Sciatic nerve (tissue), 2 donors: ENCODE measurements around the gene PDIA6. TPM values are rescaled to one million over a fixed set of nuclear protein-coding genes. Genes with fewer than 3 reads are reported as not detected.
"Not testable (repeated sequence)": the region's sequence is repeated elsewhere in the genome, so short reads cannot be mapped to it uniquely, and the experiment has no call there.

Source experiments
- ATAC-seq: fragments of 200-7000 bp; cut with Tn5 transposase; one replicate; pipeline ENCODE4 v1.9.1; 2020; ENCODE audit warnings: mild to moderate bottlenecking, moderate library complexity
- DNase-seq: peaks from one replicate; pipeline ENCODE4 v3.0.0-alpha.2; 2020; ENCODE audit warnings: low spot score
- intact Hi-C: fragments of 100-400 bp; cut with DNase I; formaldehyde crosslinking; loops from one replicate; pipeline ENCODE4 v1.14.2; 2022
- total RNA-seq: library from RNA; stranded (reverse); fragmentation: NEBNext Ultra II Directional; extraction: Animal tissue kit (Norgen Biotek cat#: 25700); gene quantifications from one replicate; pipeline ENCODE4 v1.2.1, GENCODE V29; 2021
- donor health status: DM: no; HTN: no; CAD: no.
- donor health status: DM: no; HTN: no; CAD: no.

PDIA6 gene
- total RNA-seq, 1 donor from 2014 or later = 95.4 TPM

GRCh38 chr2:10817413-10817812, 4.8 kb upstream of the PDIA6 start:
- ATAC-seq = no peak
- DNase-seq = no peak
- intact Hi-C loops = no loop called here

- intact Hi-C loops = no loop called here
- ATAC-seq (no peak), DNase-seq (no peak)
These were observed 2.2 kb upstream of the PDIA6 start for GRCh38 chr2:10814571-10815331.

- ATAC-seq = no peak
- intact Hi-C loops = no loop called here
- no peak for DNase-seq
These were observed 1.6 kb upstream of the PDIA6 start for GRCh38 chr2:10814142-10814541.

GRCh38 chr2:10813163-10814138, 866 bp upstream of the PDIA6 start:
- ATAC-seq, intact Hi-C loops, DNase-seq: not testable (repeated sequence)

GRCh38 chr2:10811517-10811916, 1.1 kb downstream of the PDIA6 start:
- ATAC-seq (no peak), DNase-seq (no peak)
- intact Hi-C loops = no loop called here

- ATAC-seq = no peak
- no peak for DNase-seq
- intact Hi-C loops = no loop called here
These were observed 2.1 kb downstream of the PDIA6 start for GRCh38 chr2:10810202-10811161.

- DNase-seq (no peak), ATAC-seq (no peak)
- intact Hi-C loops = no loop called here
These were observed 6.0 kb downstream of the PDIA6 start for GRCh38 chr2:10806543-10806942.

- ATAC-seq, DNase-seq, intact Hi-C loops: not testable (repeated sequence)
These were observed 6.6 kb downstream of the PDIA6 start for GRCh38 chr2:10805990-10806389.

- intact Hi-C loops = no loop called here
- no peak for DNase-seq
- ATAC-seq = no peak
These were observed 9.9 kb downstream of the PDIA6 start for GRCh38 chr2:10802657-10803056.

- DNase-seq (no peak), ATAC-seq (no peak)
- intact Hi-C loops = no loop called here
These were observed 12.4 kb downstream of the PDIA6 start for GRCh38 chr2:10800163-10800562.

GRCh38 chr2:10798783-10799182, 13.8 kb downstream of the PDIA6 start:
- DNase-seq (no peak), ATAC-seq (no peak)
- intact Hi-C loops = no loop called here

- ATAC-seq = no peak
- intact Hi-C loops = no loop called here
- DNase-seq = no peak
These were observed 15.9 kb downstream of the PDIA6 start for GRCh38 chr2:10796703-10797102.

- ATAC-seq (no peak), DNase-seq (no peak)
- intact Hi-C loops = no loop called here
These were observed 17.0 kb downstream of the PDIA6 start for GRCh38 chr2:10795508-10796046.

GRCh38 chr2:10794876-10795275, 17.7 kb downstream of the PDIA6 start:
- no peak for DNase-seq
- intact Hi-C loops = no loop called here
- ATAC-seq = no peak

GRCh38 chr2:10793816-10794215, 18.8 kb downstream of the PDIA6 start:
- DNase-seq = no peak

GRCh38 chr2:10792660-10793400, 19.8 kb downstream of the PDIA6 start:
- ATAC-seq = no peak
- intact Hi-C loops = no loop called here
- no peak for DNase-seq

More at GRCh38 chr2:10793816-10794215, 18.8 kb downstream of the PDIA6 start:
- no peak for ATAC-seq
- intact Hi-C loops = no loop called here

- DNase-seq = no peak
- ATAC-seq = no peak
- intact Hi-C loops = no loop called here
These were observed 20.5 kb downstream of the PDIA6 start for GRCh38 chr2:10792001-10792634.
